ENCODE results near the gene SLC24A4.

- TF ChIP-seq CTCF (IDR thresholded peaks at IDR 0.05 in 8 of 11, conservative IDR thresholded peaks at IDR 0.05 in 3 of 11) (no peak), POLR2AphosphoS5 (IDR thresholded peaks at IDR 0.05) (no peak), POLR2A (IDR thresholded peaks at IDR 0.05) (no peak)
Observed at GRCh38 chr14:92451245-92451644, 128.3 kb downstream of the SLC24A4 start.

Measured in spleen (tissue), 7 donors.